Activated CD8-positive, alpha-beta T cell treated with anti-CD3 and anti-CD28 coated beads for 36 hours (primary cell): Measurements from ENCODE around the gene NPAP1. TPM values are rescaled to one million over a fixed set of nuclear protein-coding genes. Genes with fewer than 3 reads are reported as not detected.

ENCODE experiments used
- ATAC-seq: fragments of 200-7000 bp; cut with Tn5 transposase; one replicate; pipeline ENCODE4 v1.10.0; 2021; ENCODE audit warnings: mild to moderate bottlenecking, moderate library complexity
- CTCF ChIA-PET: fragments of 350-600 bp; sonication (Branson Sonifier 250); formaldehyde crosslinking; loops from one replicate; lab custom pipeline; 2021; ENCODE audit warnings: antibody characterized with exemption; lab: Charles Lee
- POLR2A ChIA-PET: fragments of 350-600 bp; sonication (Branson Sonifier 250); formaldehyde crosslinking; loops from one replicate; lab custom pipeline; 2021; ENCODE audit warnings: antibody characterized with exemption; lab: Charles Lee
- DNase-seq: peaks from one replicate; pipeline ENCODE4 v3.0.0-alpha.2; 2020
- H3K27ac Mint-ChIP-seq: one replicate; pipeline ENCODE4 v1.8.0; 2021; ENCODE audit warnings: mild to moderate bottlenecking, mixed read lengths
- H3K27me3 Mint-ChIP-seq: one replicate; pipeline ENCODE4 v1.8.0; 2021; ENCODE audit warnings: mixed read lengths
- H3K36me3 Mint-ChIP-seq: one replicate; pipeline ENCODE4 v1.8.0; 2021; ENCODE audit warnings: low read depth, mixed read lengths
- H3K4me1 Mint-ChIP-seq: one replicate; pipeline ENCODE4 v1.8.0; 2021; ENCODE audit warnings: low read depth, mixed read lengths
- H3K4me3 Mint-ChIP-seq: one replicate; pipeline ENCODE4 v1.8.0; 2021; ENCODE audit warnings: mild to moderate bottlenecking, moderate library complexity, mixed read lengths
- H3K9me3 Mint-ChIP-seq: one replicate; pipeline ENCODE4 v1.8.0; 2021; ENCODE audit warnings: mixed read lengths
- intact Hi-C: fragments of 100-400 bp; cut with micrococcal nuclease; formaldehyde crosslinking; loops from one replicate; pipeline ENCODE4 v1.10.0; 2022
- total RNA-seq, 2 experiments: library from RNA; stranded (reverse); gene quantifications; one replicate each; pipeline ENCODE4 v1.2.3, GENCODE V29; 2021
- TF ChIP-seq, protein P1 (sequence below): fragments of 200-600 bp; IDR thresholded peaks from one replicate; pipeline ENCODE4 v1.8.0; 2022; ENCODE audit warnings: antibody characterized with exemption, mild to moderate bottlenecking

Gene NPAP1
- total RNA-seq, 2 experiments from 2014 or later: not detected

DNA sequence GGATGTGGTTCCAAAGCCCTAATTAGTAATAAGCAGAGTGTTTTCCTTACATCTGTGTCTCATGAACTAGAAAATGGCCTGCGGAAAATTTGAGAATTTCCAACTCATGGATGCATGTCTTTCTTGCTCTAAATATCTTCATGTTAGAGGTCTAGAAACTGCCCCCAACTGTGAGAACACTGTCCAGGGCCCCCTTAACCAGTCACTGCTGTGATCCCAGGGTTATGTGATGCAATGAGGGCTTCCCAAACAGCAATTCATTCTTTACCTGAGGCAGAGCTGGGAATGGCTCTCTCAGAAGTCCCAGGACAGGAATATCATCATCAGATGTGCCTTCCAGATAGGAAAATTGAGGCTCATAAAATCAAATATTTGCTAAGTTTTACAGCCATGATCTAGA, 8.2 kb downstream of the NPAP1 start:
- Mint-ChIP-seq H3K4me1 (no peaks in the 10 kb centered on the region), H3K27me3 (no peaks in the 10 kb centered on the region), H3K4me3 (no peak overlapping the region), H3K36me3 (no peaks in the 10 kb centered on the region), H3K9me3 (peaks cover 6% of the 10 kb centered on the region), H3K27ac (no peak overlapping the region)
- intact Hi-C loops: no loop called here
- ATAC-seq (no peak), DNase-seq (no peak)
- ChIA-PET CTCF (no interaction called here), POLR2A (no interaction called here)
- TF ChIP-seq, protein P1, sequence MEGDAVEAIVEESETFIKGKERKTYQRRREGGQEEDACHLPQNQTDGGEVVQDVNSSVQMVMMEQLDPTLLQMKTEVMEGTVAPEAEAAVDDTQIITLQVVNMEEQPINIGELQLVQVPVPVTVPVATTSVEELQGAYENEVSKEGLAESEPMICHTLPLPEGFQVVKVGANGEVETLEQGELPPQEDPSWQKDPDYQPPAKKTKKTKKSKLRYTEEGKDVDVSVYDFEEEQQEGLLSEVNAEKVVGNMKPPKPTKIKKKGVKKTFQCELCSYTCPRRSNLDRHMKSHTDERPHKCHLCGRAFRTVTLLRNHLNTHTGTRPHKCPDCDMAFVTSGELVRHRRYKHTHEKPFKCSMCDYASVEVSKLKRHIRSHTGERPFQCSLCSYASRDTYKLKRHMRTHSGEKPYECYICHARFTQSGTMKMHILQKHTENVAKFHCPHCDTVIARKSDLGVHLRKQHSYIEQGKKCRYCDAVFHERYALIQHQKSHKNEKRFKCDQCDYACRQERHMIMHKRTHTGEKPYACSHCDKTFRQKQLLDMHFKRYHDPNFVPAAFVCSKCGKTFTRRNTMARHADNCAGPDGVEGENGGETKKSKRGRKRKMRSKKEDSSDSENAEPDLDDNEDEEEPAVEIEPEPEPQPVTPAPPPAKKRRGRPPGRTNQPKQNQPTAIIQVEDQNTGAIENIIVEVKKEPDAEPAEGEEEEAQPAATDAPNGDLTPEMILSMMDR: no peak

DNA sequence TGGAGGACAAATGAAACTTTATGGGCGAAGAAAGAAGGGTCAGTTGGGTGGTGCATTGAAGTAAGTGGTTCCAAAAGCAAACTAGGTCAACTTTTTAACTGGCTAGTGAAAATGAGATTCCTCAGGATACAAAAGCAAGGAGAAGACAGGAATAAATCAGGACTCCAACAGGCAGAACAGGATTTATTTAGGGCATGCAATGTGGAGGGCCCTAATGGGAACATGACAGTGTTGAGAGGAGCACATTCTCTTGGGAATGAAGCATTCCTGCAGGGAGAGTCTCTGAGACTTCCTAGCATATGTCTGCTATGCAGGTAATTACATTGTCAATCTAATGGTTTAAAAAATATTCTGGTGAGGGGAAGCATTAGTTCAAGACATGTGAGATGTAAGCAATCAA, 8.7 kb downstream of the NPAP1 start:
- H3K9me3 Mint-ChIP-seq: peaks cover 6% of the 10 kb centered on the region
- ATAC-seq: no peak

DNA sequence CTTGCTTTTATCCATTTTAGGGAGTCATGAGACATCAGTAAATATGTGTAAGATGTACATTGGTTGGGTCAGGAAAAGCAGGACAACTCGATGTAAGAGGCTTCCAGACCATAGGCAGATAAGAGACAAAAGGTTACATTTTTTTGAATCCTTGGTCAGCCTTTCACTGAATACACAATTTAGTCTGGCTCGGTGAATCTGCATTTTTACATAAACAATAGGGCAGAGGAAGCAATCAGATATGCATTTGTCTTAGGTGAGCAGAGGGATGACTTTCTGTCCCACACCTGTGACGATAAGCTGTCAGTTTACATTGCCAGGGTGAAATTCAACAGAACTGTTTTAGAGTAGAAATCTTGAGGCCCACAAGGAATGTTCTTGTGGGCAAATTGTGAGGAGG, 20.6 kb downstream of the NPAP1 start:
- H3K36me3 Mint-ChIP-seq: no peaks in the 10 kb centered on the region
- H3K4me1 Mint-ChIP-seq: no peaks in the 10 kb centered on the region
- intact Hi-C loops: no loop called here
- H3K9me3 Mint-ChIP-seq: peaks cover 5% of the 10 kb centered on the region
- no peak for ATAC-seq
- CTCF ChIA-PET: no interaction called here
- no peak for DNase-seq
- POLR2A ChIA-PET: no interaction called here
- TF ChIP-seq, protein P1: no peak
- no peak overlapping the region for H3K27ac Mint-ChIP-seq
- H3K4me3 Mint-ChIP-seq: no peak overlapping the region
- H3K27me3 Mint-ChIP-seq: no peaks in the 10 kb centered on the region

More for the DNA sequence above, 8.7 kb downstream of the NPAP1 start:
- no peaks in the 10 kb centered on the region for H3K27me3 Mint-ChIP-seq
- ChIA-PET POLR2A (no interaction called here), CTCF (no interaction called here)
- TF ChIP-seq, protein P1: no peak
- no peaks in the 10 kb centered on the region for H3K4me1 Mint-ChIP-seq
- no peak overlapping the region for H3K4me3 Mint-ChIP-seq
- no peak overlapping the region for H3K27ac Mint-ChIP-seq
- intact Hi-C loops: no loop called here
- no peak for DNase-seq
- H3K36me3 Mint-ChIP-seq: no peaks in the 10 kb centered on the region

DNA sequence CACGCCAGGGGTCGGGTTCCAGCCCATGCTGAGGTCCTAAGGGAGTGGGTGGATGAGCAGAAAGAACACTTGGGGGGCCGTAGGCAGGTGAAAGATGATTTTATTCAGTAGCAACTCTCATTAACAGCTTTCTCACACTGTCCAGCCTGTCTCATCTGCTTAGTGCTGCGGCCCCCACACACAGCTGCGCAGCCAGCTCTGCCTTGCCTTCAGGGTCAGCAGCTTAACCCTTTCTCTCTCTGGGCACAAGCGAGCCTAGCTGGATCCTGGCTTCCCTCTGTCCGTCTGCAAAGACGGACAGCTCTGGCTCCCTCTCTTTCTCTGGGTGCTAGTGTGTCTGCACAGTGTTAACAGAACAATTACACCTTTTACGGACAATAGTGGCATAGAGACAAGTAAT, 21.3 kb downstream of the NPAP1 start:
- DNase-seq: no peak
- Mint-ChIP-seq H3K9me3 (peaks cover 5% of the 10 kb centered on the region), H3K36me3 (no peaks in the 10 kb centered on the region), H3K4me3 (no peak overlapping the region), H3K27ac (no peak overlapping the region), H3K27me3 (no peaks in the 10 kb centered on the region), H3K4me1 (no peaks in the 10 kb centered on the region)
- CTCF ChIA-PET: no interaction called here
- POLR2A ChIA-PET: no interaction called here
- TF ChIP-seq, protein P1: no peak
- intact Hi-C loops: no loop called here
- no peak for ATAC-seq

DNA sequence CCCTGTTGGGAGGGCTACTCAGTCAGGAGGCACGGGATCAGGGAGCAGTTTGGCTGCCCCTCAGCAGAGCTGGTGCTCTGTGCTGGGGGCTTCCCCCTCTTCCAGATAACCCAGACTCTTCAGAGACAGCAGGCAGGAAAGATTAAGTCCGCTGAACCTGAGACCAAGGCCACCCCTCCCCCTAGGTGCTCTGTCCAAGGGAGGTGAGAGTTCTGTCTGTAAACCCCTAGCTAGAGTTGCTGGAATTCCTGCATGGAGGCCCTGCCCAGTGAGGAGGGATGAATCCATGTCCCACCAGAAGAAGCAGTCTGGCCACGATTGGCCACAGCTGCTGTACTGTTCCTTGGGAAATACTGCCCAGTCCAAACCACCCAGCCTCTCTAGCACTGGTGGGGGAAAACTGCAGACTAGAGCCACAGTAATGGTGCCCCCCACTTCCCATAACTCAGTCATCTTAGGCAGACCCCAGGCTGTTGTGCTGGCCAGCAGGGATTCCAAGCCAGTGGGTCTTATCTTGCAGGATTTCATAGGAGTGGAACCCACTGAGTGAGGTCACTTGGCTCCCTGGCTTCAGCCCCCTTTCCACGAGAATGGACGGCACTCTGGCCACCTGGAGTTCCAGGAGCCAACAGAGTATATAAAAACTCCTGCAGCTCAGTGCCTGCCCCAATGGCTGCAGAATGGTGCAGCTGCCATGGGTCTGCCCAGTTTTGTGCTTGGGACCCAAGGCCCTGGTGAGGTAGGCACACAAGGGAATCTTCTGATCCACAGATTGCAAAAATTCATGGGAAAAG, 42.9 kb downstream of the NPAP1 start:
- Mint-ChIP-seq H3K4me3 (no peak overlapping the region), H3K27me3 (no peaks in the 10 kb centered on the region), H3K9me3 (peaks cover 22% of the 10 kb centered on the region), H3K4me1 (no peaks in the 10 kb centered on the region), H3K27ac (no peak overlapping the region), H3K36me3 (no peaks in the 10 kb centered on the region)
- no peak for ATAC-seq
- DNase-seq: no peak
- TF ChIP-seq, protein P1: no peak
- ChIA-PET POLR2A (no interaction called here), CTCF (no interaction called here)
- intact Hi-C loops: no loop called here
